Measurements from ENCODE around the gene ZCCHC3. TPM values are rescaled to one million over a fixed set of nuclear protein-coding genes. Genes with fewer than 3 reads are reported as not detected.

The ZCCHC3 gene
- total RNA-seq, 2 donors from 2014 or later: 16.0 to 16.6 TPM

GRCh38 chr20:273884-274283 lies 23.5 kb upstream of the ZCCHC3 start:
- Mint-ChIP-seq H3K27ac (no peak overlapping the region), H3K27me3 (no peaks in the 10 kb centered on the region), H3K4me3 (no peak overlapping the region), H3K4me1 (no peaks in the 10 kb centered on the region), H3K9me3 (no peaks in the 10 kb centered on the region), H3K36me3 (ENCODE audit: low read depth) (peaks cover 4% of the 10 kb centered on the region)
- no peak for ATAC-seq (replicated peaks)

- no peak overlapping the region for H3K4me3 Mint-ChIP-seq
- H3K4me1 Mint-ChIP-seq: no peaks in the 10 kb centered on the region
- no peak for ATAC-seq (replicated peaks)
- H3K27ac Mint-ChIP-seq: no peak overlapping the region
- H3K9me3 Mint-ChIP-seq: no peaks in the 10 kb centered on the region
- no peaks in the 10 kb centered on the region for H3K27me3 Mint-ChIP-seq
- peaks cover 4% of the 10 kb centered on the region for H3K36me3 Mint-ChIP-seq (ENCODE audit: low read depth)
Observed at GRCh38 chr20:275791-276190, 21.6 kb upstream of the ZCCHC3 start.

GRCh38 chr20:276620-277495 lies 20.5 kb upstream of the ZCCHC3 start:
- no peaks in the 10 kb centered on the region for H3K9me3 Mint-ChIP-seq
- no peak overlapping the region for H3K4me3 Mint-ChIP-seq
- H3K27me3 Mint-ChIP-seq: no peaks in the 10 kb centered on the region
- H3K4me1 Mint-ChIP-seq: no peaks in the 10 kb centered on the region
- H3K27ac Mint-ChIP-seq: no peak overlapping the region
- no peak for ATAC-seq (replicated peaks)
- H3K36me3 Mint-ChIP-seq (ENCODE audit: low read depth): peaks cover 4% of the 10 kb centered on the region

DNA sequence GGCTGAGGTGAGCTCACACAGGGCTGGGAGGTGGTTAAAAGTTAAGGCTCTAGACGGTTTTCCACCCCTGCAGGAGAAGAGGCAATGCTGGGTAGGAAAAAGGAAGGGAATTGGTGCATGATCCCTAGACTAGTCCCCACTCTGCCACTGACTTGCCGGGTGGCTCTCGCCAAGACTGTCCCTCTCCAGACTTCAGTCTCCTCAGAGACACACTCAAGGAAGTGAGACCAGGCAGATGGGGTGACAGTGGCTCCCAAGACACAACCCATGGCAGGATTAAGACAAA lies 19.9 kb upstream of the ZCCHC3 start:
- no peak overlapping the region for H3K4me3 Mint-ChIP-seq
- no peak overlapping the region for H3K27ac Mint-ChIP-seq
- H3K9me3 Mint-ChIP-seq: no peaks in the 10 kb centered on the region
- no peak for ATAC-seq (replicated peaks)
- H3K4me1 Mint-ChIP-seq: no peaks in the 10 kb centered on the region
- peaks cover 4% of the 10 kb centered on the region for H3K36me3 Mint-ChIP-seq (ENCODE audit: low read depth)
- H3K27me3 Mint-ChIP-seq: no peaks in the 10 kb centered on the region

DNA sequence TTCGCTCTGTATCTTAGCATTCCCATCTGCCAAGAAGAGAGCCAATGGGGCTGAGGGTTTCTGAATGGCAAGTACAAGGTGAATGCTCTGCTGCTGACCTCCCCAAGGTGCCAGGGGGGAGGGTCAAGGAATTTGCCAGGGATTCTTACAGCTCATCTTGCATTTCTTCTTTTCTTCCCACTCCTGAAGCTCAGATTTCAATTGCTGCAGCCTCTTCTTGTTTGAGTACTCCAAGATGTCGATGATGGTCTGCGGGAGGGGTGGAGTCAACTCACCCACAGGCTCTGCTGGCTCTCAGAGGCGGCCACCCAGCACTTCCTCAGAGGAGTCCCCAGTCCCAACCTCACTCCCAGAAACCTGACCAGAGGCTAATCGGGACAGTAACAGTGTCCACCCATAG lies 19.2 kb upstream of the ZCCHC3 start:
- Mint-ChIP-seq H3K27ac (no peak overlapping the region), H3K9me3 (no peaks in the 10 kb centered on the region), H3K4me1 (no peaks in the 10 kb centered on the region), H3K4me3 (no peak overlapping the region), H3K36me3 (ENCODE audit: low read depth) (peaks cover 4% of the 10 kb centered on the region), H3K27me3 (no peaks in the 10 kb centered on the region)
- ATAC-seq (replicated peaks): no peak

DNA sequence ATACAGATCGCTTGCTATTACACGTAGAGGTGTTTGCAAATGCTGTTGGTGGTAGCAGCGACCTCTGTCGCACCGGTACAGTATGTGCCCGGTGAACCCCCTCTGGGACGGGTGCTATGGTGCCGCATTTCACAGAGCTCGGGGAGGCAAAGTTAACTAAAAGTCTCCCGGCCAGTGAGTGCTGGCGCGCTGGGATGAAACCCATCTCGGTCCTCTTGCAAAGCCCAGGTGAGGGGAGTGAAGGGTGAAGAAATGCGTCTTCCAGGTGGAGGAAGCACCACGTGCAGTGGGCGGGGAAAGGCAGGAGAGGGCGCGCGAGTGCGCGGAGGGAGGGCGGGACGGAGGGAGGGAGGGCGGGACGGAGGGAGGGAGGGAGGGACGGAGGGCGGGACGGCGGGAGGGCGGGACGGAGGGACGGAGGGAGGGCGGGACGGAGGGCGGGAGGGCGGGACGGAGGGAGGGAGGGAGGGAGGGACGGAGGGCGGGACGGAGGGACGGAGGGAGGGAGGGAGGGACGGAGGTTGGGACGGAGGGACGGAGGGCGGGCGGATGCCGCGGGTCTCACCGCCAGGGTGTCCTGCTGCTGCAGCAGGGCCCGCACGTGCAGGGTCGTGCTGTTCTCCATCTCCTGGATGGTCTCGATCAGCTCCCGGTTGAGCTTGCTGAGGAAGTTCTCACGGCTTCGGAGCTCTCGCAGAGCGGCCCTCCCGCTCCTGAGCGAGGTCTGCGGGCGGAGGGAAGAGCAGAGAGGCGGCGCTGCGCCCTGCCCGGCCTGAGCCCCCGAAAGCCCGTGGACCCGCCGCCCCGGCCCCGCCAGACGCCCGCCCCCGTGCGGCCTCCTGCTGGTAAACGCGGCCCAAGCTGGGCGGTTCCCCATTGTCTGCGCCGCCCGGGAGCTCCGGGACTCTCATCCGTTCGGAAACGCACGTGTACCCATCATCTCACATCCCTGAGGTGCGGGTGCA lies 18.5 kb upstream of the ZCCHC3 start:
- no peak overlapping the region for H3K27ac Mint-ChIP-seq
- no peaks in the 10 kb centered on the region for H3K27me3 Mint-ChIP-seq
- H3K36me3 Mint-ChIP-seq (ENCODE audit: low read depth): peaks cover 4% of the 10 kb centered on the region
- no peaks in the 10 kb centered on the region for H3K9me3 Mint-ChIP-seq
- no peaks in the 10 kb centered on the region for H3K4me1 Mint-ChIP-seq
- ATAC-seq (replicated peaks): no peak
- H3K4me3 Mint-ChIP-seq: no peak overlapping the region

DNA sequence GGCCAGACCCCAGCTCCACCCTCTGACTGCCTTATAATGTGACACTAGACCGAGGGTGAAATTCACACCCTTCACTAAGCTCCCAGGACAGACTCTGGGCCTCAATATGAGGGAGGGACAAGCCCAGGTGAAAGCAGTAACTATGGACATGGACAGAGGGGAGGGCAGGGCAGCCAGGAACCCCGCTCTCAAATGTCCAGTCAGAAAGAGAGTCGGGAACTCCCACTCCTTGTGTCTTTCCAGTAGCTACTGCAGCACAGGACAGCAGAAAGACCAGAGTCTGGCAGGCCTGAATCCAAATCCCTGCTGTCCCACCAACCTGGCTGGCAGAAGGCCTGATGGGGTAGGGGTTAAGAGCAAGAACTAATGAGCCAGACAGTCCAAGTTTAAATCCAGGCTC lies 13.2 kb upstream of the ZCCHC3 start:
- Mint-ChIP-seq H3K4me1 (peaks cover 4% of the 10 kb centered on the region), H3K9me3 (no peaks in the 10 kb centered on the region), H3K27me3 (no peaks in the 10 kb centered on the region), H3K4me3 (no peak overlapping the region), H3K27ac (no peak overlapping the region), H3K36me3 (ENCODE audit: low read depth) (no peaks in the 10 kb centered on the region)
- no peak for ATAC-seq (replicated peaks)

DNA sequence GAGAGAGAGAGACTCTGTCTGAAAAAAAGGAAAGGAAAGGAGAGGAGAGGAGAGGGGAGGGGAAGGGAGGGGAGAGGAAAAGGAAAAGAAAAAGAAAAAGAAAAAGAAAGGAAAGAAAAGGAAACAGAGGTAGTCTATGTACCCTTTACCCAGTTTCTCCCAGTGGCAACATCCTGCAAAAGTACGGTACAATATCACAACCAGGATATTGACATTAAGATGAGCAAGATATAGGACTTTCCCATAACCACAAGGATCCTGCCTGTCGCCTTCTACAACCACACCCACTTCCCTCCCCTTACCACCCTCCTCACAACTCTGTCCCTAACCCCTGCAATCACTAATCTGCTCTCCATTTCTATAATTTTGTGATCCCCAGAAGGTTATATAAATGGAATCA lies 10.9 kb upstream of the ZCCHC3 start:
- Mint-ChIP-seq H3K27me3 (no peaks in the 10 kb centered on the region), H3K4me1 (peaks cover 10% of the 10 kb centered on the region), H3K27ac (no peak overlapping the region), H3K4me3 (no peak overlapping the region), H3K9me3 (no peaks in the 10 kb centered on the region), H3K36me3 (ENCODE audit: low read depth) (no peaks in the 10 kb centered on the region)
- ATAC-seq (replicated peaks): no peak

DNA sequence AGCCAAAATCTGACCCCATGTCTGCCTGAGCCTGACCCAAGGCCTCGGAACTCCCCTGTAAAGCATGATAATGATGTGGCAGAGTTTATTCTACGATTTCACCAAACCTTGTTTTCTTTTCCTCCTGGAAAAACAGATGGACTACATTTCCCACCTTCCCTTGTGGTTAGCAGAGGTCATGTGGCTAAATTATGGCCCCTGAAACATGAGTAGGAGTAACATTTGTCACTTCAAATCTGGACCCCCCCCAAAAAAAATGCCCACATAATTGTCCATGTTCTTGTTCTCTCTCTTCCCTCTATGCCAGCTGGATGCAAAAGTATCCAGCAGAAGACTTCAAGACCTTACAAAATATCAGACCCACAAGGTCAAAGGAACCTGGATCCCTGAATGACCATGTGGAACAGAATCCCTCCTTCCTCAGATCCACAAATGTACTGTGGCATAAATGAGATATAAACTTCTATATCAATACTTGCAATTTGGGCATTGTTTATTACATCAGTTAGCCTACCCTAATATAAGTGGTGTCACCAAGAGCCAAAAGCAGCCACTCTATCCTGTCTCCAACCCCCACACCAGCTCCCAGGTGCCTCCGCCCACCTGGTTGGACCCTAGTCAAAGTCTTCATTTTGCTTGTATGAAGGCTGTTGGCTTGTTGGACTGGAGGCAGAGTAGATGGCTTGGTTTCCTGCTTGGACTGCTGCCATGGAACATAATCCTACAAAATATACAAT lies 8.2 kb upstream of the ZCCHC3 start:
- H3K4me1 Mint-ChIP-seq: peaks cover 10% of the 10 kb centered on the region
- H3K27ac Mint-ChIP-seq: no peak overlapping the region
- H3K4me3 Mint-ChIP-seq: no peak overlapping the region
- H3K36me3 Mint-ChIP-seq (ENCODE audit: low read depth): no peaks in the 10 kb centered on the region
- no peak for ATAC-seq (replicated peaks)
- no peaks in the 10 kb centered on the region for H3K9me3 Mint-ChIP-seq
- H3K27me3 Mint-ChIP-seq: no peaks in the 10 kb centered on the region

GRCh38 chr20:289693-290083 lies 7.7 kb upstream of the ZCCHC3 start:
- H3K36me3 Mint-ChIP-seq (ENCODE audit: low read depth): no peaks in the 10 kb centered on the region
- H3K27ac Mint-ChIP-seq: no peak overlapping the region
- H3K4me1 Mint-ChIP-seq: peaks cover 10% of the 10 kb centered on the region
- no peaks in the 10 kb centered on the region for H3K9me3 Mint-ChIP-seq
- no peak for ATAC-seq (replicated peaks)
- no peaks in the 10 kb centered on the region for H3K27me3 Mint-ChIP-seq
- H3K4me3 Mint-ChIP-seq: no peak overlapping the region

GRCh38 chr20:290084-290831 lies 7.1 kb upstream of the ZCCHC3 start, which contains the start of gene C20orf96:
Gene C20orf96 (minus strand): TSS chr20:290750. CDS start chr20:290610, 140 bp downstream.
- peak; percentile 96 for ATAC-seq (replicated peaks)
- no peak within 1 kb of the TSS for H3K27ac Mint-ChIP-seq
- H3K4me3 Mint-ChIP-seq: no peak within 1 kb of the TSS
- peaks cover 10% of the 10 kb centered on the region for H3K4me1 Mint-ChIP-seq
- H3K36me3 Mint-ChIP-seq (ENCODE audit: low read depth): no peaks in the 10 kb centered on the region
- H3K27me3 Mint-ChIP-seq: no peaks in the 10 kb centered on the region
- no peaks in the 10 kb centered on the region for H3K9me3 Mint-ChIP-seq

- no peaks in the 10 kb centered on the region for H3K9me3 Mint-ChIP-seq
- no peak overlapping the region for H3K27ac Mint-ChIP-seq
- peaks cover 17% of the 10 kb centered on the region for H3K4me1 Mint-ChIP-seq
- ATAC-seq (replicated peaks): no peak
- H3K36me3 Mint-ChIP-seq (ENCODE audit: low read depth): peaks cover 28% of the 10 kb centered on the region
- H3K4me3 Mint-ChIP-seq: no peak overlapping the region
- H3K27me3 Mint-ChIP-seq: no peaks in the 10 kb centered on the region
Observed at GRCh38 chr20:294602-295001, 2.8 kb upstream of the ZCCHC3 start.

GRCh38 chr20:295804-296203 lies 1.6 kb upstream of the ZCCHC3 start:
- no peaks in the 10 kb centered on the region for H3K9me3 Mint-ChIP-seq
- peak overlapping the region; percentile 98 for H3K4me3 Mint-ChIP-seq
- H3K4me1 Mint-ChIP-seq: peaks cover 22% of the 10 kb centered on the region

More at GRCh38 chr20:295804-296203, 1.6 kb upstream of the ZCCHC3 start:
- Mint-ChIP-seq H3K27ac (peak overlapping the region; percentile 31), H3K27me3 (no peaks in the 10 kb centered on the region), H3K36me3 (ENCODE audit: low read depth) (peaks cover 38% of the 10 kb centered on the region)
- ATAC-seq (replicated peaks): no peak
